Measurements from ENCODE around the gene GSAP.

DNA sequence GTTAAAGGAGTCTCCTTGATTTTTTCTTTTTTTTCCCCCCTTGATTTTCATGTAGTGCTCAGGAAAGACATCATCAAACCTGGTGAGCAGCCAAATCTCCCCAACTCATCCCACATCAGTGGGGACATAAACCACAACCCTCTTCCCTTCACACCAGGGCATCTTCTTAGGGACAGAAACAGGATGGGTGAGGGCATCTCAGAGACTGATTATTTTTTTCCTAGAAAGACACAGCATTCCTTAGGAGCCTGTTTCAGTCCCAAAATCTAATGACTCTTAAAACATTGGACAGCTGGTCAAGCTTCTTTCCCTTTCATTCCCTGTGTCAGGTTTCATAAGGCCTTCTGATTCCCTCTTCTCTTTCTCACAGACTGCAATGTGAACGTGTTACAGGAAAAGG, 31.5 kb upstream of the GSAP start:
- TF ChIP-seq POLR2A (IDR thresholded peaks at IDR 0.05; ENCODE audit: low read depth, low read length) = no peak
- TF ChIP-seq, protein P1, sequence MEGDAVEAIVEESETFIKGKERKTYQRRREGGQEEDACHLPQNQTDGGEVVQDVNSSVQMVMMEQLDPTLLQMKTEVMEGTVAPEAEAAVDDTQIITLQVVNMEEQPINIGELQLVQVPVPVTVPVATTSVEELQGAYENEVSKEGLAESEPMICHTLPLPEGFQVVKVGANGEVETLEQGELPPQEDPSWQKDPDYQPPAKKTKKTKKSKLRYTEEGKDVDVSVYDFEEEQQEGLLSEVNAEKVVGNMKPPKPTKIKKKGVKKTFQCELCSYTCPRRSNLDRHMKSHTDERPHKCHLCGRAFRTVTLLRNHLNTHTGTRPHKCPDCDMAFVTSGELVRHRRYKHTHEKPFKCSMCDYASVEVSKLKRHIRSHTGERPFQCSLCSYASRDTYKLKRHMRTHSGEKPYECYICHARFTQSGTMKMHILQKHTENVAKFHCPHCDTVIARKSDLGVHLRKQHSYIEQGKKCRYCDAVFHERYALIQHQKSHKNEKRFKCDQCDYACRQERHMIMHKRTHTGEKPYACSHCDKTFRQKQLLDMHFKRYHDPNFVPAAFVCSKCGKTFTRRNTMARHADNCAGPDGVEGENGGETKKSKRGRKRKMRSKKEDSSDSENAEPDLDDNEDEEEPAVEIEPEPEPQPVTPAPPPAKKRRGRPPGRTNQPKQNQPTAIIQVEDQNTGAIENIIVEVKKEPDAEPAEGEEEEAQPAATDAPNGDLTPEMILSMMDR (IDR thresholded peaks at IDR 0.05; ENCODE audit: extremely low read depth in 1 of 2, insufficient read depth in 1 of 2, low read depth in 1 of 2, low read length in 2 of 2) = no peak
- TF ChIP-seq, protein P2, sequence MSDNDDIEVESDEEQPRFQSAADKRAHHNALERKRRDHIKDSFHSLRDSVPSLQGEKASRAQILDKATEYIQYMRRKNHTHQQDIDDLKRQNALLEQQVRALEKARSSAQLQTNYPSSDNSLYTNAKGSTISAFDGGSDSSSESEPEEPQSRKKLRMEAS (IDR thresholded peaks at IDR 0.05; ENCODE audit: insufficient read depth, insufficient read length) = no peak
- TF ChIP-seq JUN (IDR thresholded peaks at IDR 0.05; ENCODE audit: borderline replicate concordance, insufficient read depth, insufficient read length, low read depth) = no peak
- no peak for TF ChIP-seq EZH2 (IDR thresholded peaks at IDR 0.05; ENCODE audit: borderline replicate concordance, low read depth, low read length, severe bottlenecking)
- no peak for TF ChIP-seq POLR2AphosphoS5 (IDR thresholded peaks at IDR 0.05; ENCODE audit: insufficient read depth, low read depth, low read length)
- TF ChIP-seq FOS (IDR thresholded peaks at IDR 0.05; ENCODE audit: borderline replicate concordance, insufficient read depth, low read length) = no peak

Measured in endothelial cell of umbilical vein (primary cell).